Renal pelvis (tissue), 4 donors: ENCODE results near the gene GALNT10. TPM values are rescaled to one million over a fixed set of nuclear protein-coding genes. Genes with fewer than 3 reads are reported as not detected.

Source experiments
- DNase-seq: peaks from one replicate; pipeline ENCODE4 v3.0.0-alpha.2; 2013
- polyA plus RNA-seq, 3 donors: library from polyadenylated mRNA; unstranded; fragments of 120-200 nt; gene quantifications; one replicate each; pipeline ENCODE4 v1.2.1, GENCODE V29; 2013; ENCODE audit not compliant: insufficient read length in 3 of 3

GALNT10 gene
- polyA plus RNA-seq, 3 donors = 24.3 to 28.7 (median 26.6) TPM

- no peak for DNase-seq
Observed at GRCh38 chr5:154199263-154199662, 8.7 kb downstream of the GALNT10 start.

DNA sequence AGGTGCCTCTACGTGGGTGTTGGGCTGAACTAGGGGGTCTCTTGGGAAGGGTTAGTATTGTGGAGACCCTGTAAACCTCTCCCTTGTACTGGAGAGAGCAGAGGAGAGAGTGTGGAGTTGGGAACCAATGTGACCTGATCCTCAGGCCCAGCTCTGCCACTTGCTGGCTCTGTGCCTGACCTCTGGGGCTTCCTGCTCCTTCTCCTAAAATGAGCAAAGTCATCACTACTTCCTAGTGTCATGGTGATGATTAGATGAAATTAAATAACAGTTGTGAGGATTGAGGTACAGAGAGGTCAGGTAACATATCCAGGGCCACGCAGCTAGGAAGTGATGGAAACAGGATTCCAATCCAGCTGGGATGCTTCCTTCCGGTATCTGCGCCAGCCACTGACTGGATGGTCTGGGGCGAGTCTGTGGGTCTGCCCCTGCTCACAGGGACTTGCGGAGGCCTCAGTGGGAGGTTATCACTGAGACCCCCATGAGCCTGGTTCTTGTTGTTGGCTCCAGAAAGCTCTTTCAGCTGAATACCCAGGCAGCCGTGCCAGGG is 9.2 kb downstream of the GALNT10 start:
- DNase-seq = no peak

DNA sequence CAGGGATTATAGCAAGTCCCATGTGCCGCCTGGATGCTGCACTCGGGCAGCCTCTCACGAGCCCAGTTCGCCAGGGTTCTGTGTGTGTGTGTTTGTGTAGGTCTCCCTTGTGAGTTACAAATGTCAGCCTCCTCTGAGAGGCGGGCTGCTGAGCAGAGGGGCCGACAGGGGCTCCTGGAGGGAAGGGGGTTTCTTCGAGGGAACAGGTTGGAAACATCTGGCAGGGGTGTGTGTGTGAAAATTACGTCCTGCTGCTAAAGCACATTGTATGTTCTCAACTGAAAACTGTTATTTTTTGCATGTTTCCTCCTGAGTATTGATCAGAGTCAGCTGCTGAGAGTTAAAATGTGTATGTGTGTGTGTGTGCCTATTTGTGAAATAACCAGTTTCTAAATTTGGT is 9.7 kb downstream of the GALNT10 start:
- no peak for DNase-seq

DNA sequence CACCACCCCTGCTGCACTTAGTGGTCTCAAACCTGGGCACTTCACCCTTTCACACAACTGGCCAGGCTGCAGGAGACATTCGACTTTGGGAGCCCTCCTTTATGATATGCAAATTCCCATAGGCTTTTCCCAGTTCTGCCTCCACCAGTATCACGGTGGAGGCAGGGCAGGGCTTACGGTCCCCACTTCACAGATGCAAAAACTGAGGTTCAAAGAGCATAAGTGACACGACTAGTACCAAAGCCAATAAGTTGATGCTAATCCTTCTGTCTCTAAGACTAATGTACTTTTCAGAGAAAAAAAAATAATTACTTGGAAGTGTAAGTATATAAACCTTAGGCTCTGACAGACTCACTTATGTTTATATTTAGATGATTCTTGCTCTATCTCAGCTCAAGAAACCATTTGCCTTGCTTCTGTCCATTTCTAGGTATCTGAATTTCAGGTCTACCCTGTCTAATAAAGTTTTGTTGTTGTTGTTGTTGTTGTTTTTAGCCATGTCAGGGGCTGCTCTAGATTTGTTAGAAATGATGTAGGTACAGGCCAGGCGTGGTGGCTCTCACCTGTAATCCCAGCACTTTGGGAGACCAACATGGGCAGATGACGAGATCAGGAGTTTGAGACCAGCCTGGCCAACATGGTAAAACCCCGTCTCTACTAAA is 10.7 kb downstream of the GALNT10 start:
- DNase-seq = no peak

GRCh38 chr5:154202379-154203260 is 12.1 kb downstream of the GALNT10 start:
- no peak for DNase-seq

- no peak for DNase-seq
Observed at GRCh38 chr5:154203798-154204578, 13.5 kb downstream of the GALNT10 start.

DNA sequence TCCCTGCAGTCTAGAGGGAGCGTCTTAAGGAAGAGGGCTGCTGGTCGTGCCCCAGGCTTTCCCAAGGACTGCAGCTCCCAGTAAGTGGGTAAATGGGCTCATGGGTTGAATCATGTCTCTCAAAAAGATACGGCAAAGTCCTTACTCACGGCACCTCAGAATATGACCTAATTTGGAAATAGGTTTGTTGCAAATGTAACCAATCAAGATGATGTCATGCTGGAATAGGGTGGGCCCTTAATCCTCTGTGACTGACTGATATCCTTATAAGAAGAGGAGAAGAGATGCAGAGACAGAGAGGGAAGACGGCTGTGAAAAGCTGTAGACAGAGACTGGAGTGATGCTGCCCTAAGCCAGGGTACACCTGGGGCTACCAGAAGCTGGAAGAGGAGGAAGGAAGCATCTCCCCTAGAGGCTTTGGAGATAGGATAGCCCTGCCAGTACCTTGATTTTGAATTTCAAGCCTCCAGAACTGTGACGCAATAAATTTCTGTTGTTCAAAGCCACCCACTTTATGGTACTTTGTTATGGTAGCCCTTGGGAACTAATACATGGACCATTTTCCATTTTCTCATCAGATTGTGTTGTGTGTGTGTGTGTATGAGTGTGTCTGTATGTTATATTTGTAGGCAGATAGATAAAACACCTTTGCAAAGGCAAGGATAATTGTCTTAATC is 15.0 kb downstream of the GALNT10 start:
- no peak for DNase-seq

DNA sequence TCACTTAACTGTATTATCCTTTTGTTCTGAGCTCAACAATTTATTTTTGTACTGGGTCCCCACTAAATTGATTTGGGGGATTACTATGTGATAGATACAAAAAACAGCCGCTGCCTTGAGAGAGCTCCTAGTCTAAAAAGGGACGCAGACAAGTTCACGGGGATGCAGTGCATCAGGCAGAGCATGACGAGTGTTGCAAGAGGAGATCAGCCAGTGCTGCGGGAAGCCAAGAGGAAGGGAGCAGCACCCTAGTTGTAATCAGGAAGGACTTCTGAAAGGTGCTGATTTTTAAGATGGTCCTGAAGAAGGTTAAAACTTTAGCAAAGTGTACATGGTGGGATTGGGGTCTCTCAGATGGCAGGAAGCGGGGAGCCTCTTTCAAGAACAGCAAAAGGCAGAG is 15.8 kb downstream of the GALNT10 start:
- no peak for DNase-seq

DNA sequence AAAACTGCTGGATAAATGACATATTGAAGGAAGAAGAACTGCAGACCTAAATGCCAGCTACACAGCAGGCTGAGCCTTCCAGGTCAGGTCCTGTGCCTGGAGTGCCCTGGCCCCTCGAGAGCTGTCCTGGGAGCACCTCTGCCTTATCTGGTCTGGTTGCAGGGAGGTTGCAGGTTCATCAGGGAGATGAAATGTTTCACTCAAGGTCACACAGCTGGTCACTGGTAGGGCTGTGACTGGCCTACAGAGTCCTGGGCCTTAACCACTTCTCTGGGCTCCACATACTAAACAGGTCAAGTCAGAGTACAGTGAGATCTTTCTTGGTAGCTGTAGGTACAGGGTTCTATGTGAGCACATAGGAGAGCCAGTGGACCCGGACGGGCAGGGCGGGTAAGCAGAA is 16.7 kb downstream of the GALNT10 start:
- DNase-seq = no peak

DNA sequence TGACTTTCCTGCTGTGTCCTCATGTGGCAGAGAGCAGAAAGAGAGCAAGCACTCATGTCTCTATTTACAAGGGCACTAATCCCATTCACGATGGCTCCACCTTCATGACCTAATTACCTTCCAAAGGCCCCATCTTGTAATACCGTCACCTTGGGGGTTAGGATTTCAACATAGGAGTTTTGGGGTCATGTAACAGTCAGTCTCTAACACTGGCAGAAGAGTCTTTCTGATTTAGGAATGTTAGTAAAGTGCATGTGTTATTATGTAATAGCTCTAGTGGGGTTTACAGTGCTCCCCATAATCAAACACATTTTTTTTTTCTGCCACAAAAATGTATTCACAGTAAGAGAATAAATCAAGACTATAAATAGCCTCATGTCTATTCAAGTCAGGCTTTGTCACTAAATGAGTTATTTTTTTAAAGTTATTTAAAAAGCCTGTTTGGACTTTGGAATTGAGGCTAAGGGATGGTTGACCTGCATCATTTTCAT is 19.1 kb downstream of the GALNT10 start:
- no peak for DNase-seq

- no peak for DNase-seq
Observed at GRCh38 chr5:154210163-154210562, 19.6 kb downstream of the GALNT10 start.

GRCh38 chr5:154211641-154212390 is 21.3 kb downstream of the GALNT10 start:
- DNase-seq = no peak

DNA sequence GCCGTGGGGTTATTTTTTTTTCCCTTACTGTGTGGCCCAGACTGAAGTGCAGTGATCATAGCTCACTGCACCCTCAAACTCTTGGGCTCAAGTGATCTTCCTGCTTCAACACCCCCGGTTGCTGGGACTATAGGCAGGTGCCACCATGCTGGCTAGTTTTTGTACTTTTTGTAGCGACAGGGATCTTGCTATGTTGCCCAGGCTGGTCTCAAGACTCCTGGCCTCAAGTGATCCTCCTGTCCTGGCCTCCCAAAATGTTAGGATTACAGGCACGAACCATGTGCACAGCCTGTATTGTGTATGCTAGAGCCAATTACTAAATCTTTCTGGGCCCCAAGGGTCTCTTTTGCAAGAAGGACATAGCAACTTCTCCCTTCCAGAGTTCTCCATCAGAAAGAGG is 23.1 kb downstream of the GALNT10 start:
- DNase-seq = no peak

DNA sequence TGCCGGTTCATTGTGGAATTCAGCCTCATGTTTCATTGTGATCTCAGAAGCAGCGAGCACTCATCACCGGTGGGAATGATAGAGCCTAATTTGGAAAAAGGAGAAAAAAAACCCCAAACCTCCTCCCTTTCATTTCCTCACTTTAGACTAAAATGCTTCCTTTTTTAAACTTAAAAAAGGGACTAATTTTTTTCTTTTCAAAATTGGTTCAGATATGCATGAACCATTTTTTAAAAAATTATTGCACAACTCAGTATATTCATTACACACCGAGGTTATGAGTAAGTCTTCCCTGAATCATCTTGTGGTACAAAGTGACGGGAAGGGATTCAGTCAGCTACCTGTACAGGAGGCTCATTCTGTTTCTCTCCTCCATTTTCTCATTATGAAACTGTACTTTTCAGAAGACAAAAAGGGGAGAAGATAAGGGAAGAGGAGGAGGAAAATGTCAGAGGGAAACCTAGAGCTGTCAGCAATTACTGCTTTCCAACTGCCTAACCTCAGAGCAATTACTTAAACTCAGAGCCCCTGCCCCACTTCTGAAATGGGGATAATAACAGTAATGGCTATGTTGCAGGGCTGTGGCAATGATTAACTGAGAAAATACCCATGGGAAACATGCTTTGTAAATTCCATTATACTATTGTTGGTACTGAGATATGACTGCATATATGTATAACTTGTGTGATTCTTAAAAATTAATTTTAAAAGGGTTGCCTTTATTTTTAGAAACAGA is 24.0 kb downstream of the GALNT10 start:
- DNase-seq = no peak

DNA sequence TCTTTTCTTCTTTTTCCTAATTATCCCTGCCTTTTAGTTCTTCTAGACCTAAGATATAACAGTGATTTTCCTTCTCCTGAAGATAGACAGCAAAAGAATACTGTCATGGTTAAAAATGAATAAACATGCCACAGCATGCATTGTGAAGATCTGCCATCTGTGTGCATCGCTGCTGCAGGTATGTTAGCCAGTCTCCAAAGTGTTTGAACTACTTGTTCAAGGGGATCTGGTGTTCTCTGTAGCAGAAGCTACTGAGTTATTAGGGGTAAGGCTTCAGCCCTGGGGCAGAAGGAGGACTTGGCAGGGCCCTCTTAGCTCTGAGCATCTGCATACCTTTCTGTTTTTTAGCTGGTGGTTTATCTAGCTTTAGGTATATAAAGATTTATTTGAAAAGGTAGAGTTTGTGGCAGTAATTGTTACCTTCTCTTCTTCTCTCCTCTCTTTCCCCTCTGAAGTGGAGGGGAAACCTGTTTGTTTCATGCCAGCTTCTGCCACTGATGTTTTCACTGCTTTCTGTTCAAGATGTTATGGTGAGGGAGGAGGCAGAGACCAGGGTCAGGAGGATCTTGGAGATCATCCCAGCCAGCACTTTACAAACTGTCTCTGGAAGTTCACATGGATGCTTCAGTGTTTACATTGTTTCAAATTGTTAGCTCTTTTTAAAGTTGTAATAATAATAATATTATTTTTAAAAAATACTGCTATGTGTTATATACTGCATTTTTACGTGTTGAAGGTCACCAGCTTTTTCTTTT is 25.2 kb downstream of the GALNT10 start:
- no peak for DNase-seq

DNA sequence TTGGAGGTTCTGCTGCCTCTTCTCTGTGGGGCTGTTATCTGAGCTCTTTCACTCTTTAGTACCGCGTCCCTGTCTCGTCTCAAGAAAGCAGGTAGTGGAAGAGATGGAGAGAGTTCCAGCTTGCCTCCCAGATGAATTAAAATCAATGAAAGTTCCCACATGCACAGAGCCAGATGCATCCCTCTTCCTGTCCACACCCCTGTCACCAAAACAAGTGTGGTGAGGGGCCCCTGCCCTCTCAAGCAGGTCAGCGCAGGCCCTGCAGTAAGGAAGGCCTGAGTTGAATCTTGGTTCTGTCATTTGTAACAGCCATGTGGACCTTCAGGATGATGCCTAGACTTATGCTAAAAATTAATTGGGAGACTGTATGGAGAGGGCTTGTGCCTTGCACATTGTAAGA is 26.9 kb downstream of the GALNT10 start:
- no peak for DNase-seq

GRCh38 chr5:154218786-154219185 is 28.3 kb downstream of the GALNT10 start:
- DNase-seq = no peak

DNA sequence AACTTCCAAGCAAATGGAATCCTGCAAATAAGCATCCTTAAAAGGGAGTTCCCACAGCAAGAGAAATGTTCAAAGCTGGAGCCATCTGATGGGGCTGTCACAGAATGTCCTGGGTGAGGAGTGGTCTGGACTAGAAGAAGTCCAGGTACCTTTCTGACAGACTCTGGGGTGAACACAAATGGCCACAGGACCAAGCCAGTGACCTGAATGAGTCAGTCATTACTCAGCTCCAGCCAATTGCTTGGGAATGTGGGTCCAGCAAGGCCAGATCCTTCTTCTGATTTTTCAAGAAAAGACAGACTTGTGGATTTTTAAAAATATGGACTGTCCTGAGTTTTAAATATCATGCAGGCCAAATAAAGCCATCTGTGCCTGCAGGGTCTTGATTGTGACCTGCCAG is 30.1 kb downstream of the GALNT10 start:
- DNase-seq = no peak

DNA sequence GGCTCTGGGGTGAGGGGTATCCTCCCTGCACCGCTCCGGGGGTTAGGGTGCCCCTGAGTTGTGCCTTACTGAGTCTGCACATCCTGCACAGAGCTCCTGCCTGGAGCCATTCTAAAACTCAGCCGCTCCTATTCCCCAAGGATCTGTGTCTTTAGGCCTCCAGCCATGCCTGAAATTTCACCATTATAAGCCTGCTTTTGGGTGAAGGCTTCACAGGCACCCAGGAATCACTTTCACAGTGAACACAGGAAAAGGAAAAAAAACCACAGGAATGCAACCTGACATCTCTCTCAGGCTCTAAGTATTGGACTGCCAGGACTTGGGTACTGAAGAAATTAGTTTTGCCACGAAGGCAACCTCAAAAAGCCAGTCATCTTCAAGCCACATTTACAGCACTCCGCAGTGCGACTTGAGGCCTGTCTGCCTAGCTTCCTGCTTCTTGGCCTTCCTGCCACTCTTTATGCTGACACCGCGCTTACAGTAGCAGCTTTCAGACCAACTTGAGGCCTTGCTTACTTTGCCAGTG is 30.9 kb downstream of the GALNT10 start:
- DNase-seq = peak; percentile 14
